Endothelial cell of umbilical vein (primary cell): ENCODE data around the gene DPH7. TPM values are rescaled to one million over a fixed set of nuclear protein-coding genes. Genes with fewer than 3 reads are reported as not detected.

Experiments
- BruUV-seq: library from RNA; stranded (reverse); fragments of 400-500 nt; replicated peaks from 2 replicates; lab custom pipeline; 2021; lab: Mats Ljungman, UMichigan
- CTCF ChIA-PET: fragments of 300-600, 350-600 bp; sonication (Branson Sonifier 250); formaldehyde crosslinking; loops from one replicate; lab custom pipeline; 2021; ENCODE audit warnings: antibody characterized with exemption, inconsistent platforms; lab: Charles Lee
- POLR2A ChIA-PET: fragments of 300-600, 350-600 bp; sonication (Branson Sonifier 250); formaldehyde crosslinking; loops from one replicate; lab custom pipeline; 2021; ENCODE audit warnings: antibody characterized with exemption, inconsistent platforms; lab: Charles Lee
- DNase-seq: peaks from one replicate; pipeline ENCODE4 v3.0.0-alpha.2; 2011; ENCODE audit warnings: low read depth, low spot score
- FAIRE-seq: peaks from 2 replicates; lab custom pipeline; 2011; peaks lifted over from hg19 to GRCh38; lab: Jason Lieb, UNC
- H2AFZ ChIP-seq: 2 replicates; pipeline ENCODE4 v1.6.0; 2012; ENCODE audit warnings: low read depth, low read length, control low read depth, inconsistent platforms
- H3K27ac ChIP-seq: 2 replicates; pipeline ENCODE4 v1.5.1; 2011; ENCODE audit warnings: low read depth, mild to moderate bottlenecking, control low read depth, low read length, moderate library complexity; ENCODE audit not compliant: insufficient read depth
- H3K27me3 ChIP-seq, 2 experiments: 2 replicates each; pipeline versions ENCODE4 v1.6.0 to v1.6.1; 2011; ENCODE audit warnings: low read length in 2 of 2, mixed read lengths in 1 of 2; ENCODE audit not compliant: control insufficient read depth in 2 of 2, insufficient read depth in 2 of 2
- H3K36me3 ChIP-seq, 2 experiments: 2 replicates in 1 of 2; 3 replicates in 1 of 2; pipeline ENCODE4 v1.5.1; 2011; ENCODE audit warnings: low read length in 2 of 2, mild to moderate bottlenecking in 1 of 2, moderate library complexity in 1 of 2; ENCODE audit not compliant: control insufficient read depth in 2 of 2, insufficient read depth in 2 of 2; ENCODE audit errors: extremely low read depth in 1 of 2
- H3K4me1 ChIP-seq: 3 replicates; pipeline ENCODE4 v1.5.1; 2011; ENCODE audit warnings: mild to moderate bottlenecking, low read length; ENCODE audit not compliant: control insufficient read depth, insufficient read depth; ENCODE audit errors: extremely low read depth
- H3K4me2 ChIP-seq: 2 replicates; pipeline ENCODE4 v1.6.1; 2011; ENCODE audit warnings: low read length, control low read depth, mixed read lengths; ENCODE audit not compliant: insufficient read depth
- H3K4me3 ChIP-seq, 3 experiments: fragments of 200-600 bp in 1 of 3; sonication (generic), shearing (Covaris generic) in 1 of 3; replicated peaks in 1 of 3; 2 replicates each; pipeline ENCODE4 v1.5.1; 2011 to 2016; ENCODE audit warnings: control low read depth in 3 of 3, low read length in 3 of 3, mild to moderate bottlenecking in 2 of 3, inconsistent platforms in 1 of 3, low read depth in 1 of 3, moderate library complexity in 1 of 3; ENCODE audit not compliant: insufficient read depth in 1 of 3
- H3K79me2 ChIP-seq: 2 replicates; pipeline ENCODE4 v1.6.0; 2012; ENCODE audit warnings: low read length, inconsistent platforms; ENCODE audit not compliant: control insufficient read depth, insufficient read depth
- H3K9ac ChIP-seq: replicated peaks from 2 replicates; pipeline ENCODE3; 2011; ENCODE audit warnings: low read length, control low read depth; ENCODE audit not compliant: insufficient read depth; ENCODE audit errors: extremely low read depth
- H3K9me1 ChIP-seq: replicated peaks from 3 replicates; pipeline ENCODE4 v1.6.0; 2011; ENCODE audit warnings: mild to moderate bottlenecking, low read length; ENCODE audit not compliant: control insufficient read depth, insufficient read depth; ENCODE audit errors: extremely low read depth
- H3K9me3 ChIP-seq: replicated peaks from 2 replicates; pipeline ENCODE4 v1.5.1; 2012; ENCODE audit warnings: low read length, inconsistent platforms; ENCODE audit not compliant: control insufficient read depth, insufficient read depth
- H4K20me1 ChIP-seq: replicated peaks from 2 replicates; pipeline ENCODE3; 2011; ENCODE audit warnings: mild to moderate bottlenecking, low read length; ENCODE audit not compliant: control insufficient read depth, insufficient read depth; ENCODE audit errors: extremely low read depth
- EZH2 ChIP-seq: IDR thresholded peaks from 2 replicates; pipeline ENCODE4 v1.6.1; 2012; ENCODE audit warnings: borderline replicate concordance, low read depth, mild to moderate bottlenecking, moderate library complexity, low read length, inconsistent platforms; ENCODE audit not compliant: severe bottlenecking
- FOS ChIP-seq: IDR thresholded peaks from 2 replicates; pipeline ENCODE4 v1.6.1; 2011; ENCODE audit warnings: mild to moderate bottlenecking, low read length, moderate library complexity, borderline replicate concordance; ENCODE audit not compliant: insufficient read depth
- GATA2 ChIP-seq: IDR thresholded peaks from 2 replicates; pipeline ENCODE4 v1.7.0; 2011; ENCODE audit warnings: low read depth, mild to moderate bottlenecking, moderate library complexity, mixed read lengths, low read length; ENCODE audit not compliant: insufficient read length, insufficient read depth
- JUN ChIP-seq: IDR thresholded peaks from 2 replicates; pipeline ENCODE4 v1.6.1; 2011; ENCODE audit warnings: borderline replicate concordance, low read depth; ENCODE audit not compliant: insufficient read length, insufficient read depth
- MYC ChIP-seq: IDR thresholded peaks from one replicate; pipeline ENCODE4 v1.6.1; 2011; ENCODE audit warnings: mild to moderate bottlenecking, low read depth, low read length
- POLR2A ChIP-seq: IDR thresholded peaks from 2 replicates; pipeline ENCODE4 v1.6.1; 2012; ENCODE audit warnings: low read depth, mild to moderate bottlenecking, control low read depth, low read length
- dilution Hi-C: fragments of 300-500 bp; cut with MboI; formaldehyde crosslinking; loops from one replicate; pipeline ENCODE4 v1.15.0; 2019; ENCODE audit warnings: low sequenced_read_pairs; ENCODE audit not compliant: extremely low pct_ligation_motif_present
- intact Hi-C: fragments of 100-400 bp; cut with micrococcal nuclease; formaldehyde crosslinking; loops from one replicate; pipeline ENCODE4 v1.10.0; 2022
- polyA plus RNA-seq, 4 experiments: library from polyadenylated mRNA; depleted of rRNA in 3 of 4; stranded (reverse) in 3 of 4; unstranded in 1 of 4; fragments of >200 nt; gene quantifications; 2 replicates each; pipeline versions ENCODE4 v1.2.1 to v1.2.3, GENCODE V29; 2011 to 2012; ENCODE audit warnings: missing spikeins in 1 of 4
- total RNA-seq: library from RNA; stranded (reverse); gene quantifications from 2 replicates; pipeline ENCODE4 v1.2.3, GENCODE V29; 2021
- TF ChIP-seq, protein P1 (sequence below): IDR thresholded peaks from 2 replicates; pipeline ENCODE4 v1.6.1; 2011; ENCODE audit not compliant: insufficient read depth, insufficient read length
- TF ChIP-seq, protein P2 (sequence below), 2 donors: IDR thresholded peaks; 1 replicate in 1 of 2; 2 replicates in 1 of 2; pipeline ENCODE4 v1.5.1; 2011; ENCODE audit warnings: low read length in 2 of 2, mild to moderate bottlenecking in 2 of 2, moderate library complexity in 2 of 2, control low read depth in 1 of 2, inconsistent platforms in 1 of 2, low read depth in 1 of 2; ENCODE audit not compliant: insufficient read depth in 1 of 2; ENCODE audit errors: extremely low read depth in 1 of 2

The DPH7 gene
- total and polyA plus RNA-seq, 2 donors (not counting 3 experiments of a cell fraction or from before 2014, with no cell fraction given), result 41.8 to 43.2 TPM

DNA sequence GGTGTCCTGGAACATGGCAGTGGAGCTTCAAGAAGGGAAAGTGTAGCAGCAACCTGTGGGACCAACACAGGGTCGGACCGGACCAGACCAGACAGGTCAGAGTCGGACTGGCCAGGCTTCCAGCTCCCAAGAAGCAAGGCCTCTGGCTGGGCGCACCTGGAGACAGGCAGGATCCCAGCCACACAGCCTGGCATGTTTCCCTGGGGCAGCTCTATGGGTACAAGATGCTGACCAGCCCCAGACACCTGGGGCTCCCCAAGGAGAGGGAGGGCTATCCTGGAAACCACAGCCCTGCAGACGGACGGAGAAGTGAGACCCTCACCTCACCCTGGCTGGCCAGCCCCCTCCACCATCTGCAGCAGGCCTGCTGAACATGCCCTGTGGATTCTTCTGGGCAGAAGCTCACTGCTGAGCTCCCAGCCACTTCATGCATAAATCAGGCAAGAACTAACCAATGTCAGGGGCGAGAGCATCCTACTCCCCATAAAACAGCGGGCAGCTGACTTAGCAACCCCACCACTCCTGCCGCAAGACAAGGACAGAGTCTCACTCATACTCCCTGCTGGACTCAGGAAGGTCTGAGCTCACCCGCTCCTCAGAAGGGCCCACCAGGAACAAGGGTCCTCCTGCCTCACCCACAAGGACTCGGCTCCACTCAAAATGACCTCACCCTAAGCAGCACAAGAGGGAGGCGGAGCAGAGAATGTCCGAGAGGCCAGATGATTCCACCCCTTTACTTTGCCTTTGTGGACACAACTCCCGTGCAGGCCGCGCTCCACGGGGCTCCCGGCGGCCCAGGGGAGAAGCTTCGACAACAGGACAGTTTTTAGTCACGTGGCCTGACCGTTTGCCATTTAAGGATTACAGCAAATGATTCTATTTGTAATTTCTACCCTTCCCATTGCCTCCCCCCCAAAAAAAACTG is 2.9 kb upstream of the DPH7 start:
- POLR2A ChIA-PET, result no interaction called here
- dilution Hi-C loops, result no loop called here
- H3K36me3 ChIP-seq, result peaks cover 0 to 29% of the 10 kb centered on the region in 2 experiments

DNA sequence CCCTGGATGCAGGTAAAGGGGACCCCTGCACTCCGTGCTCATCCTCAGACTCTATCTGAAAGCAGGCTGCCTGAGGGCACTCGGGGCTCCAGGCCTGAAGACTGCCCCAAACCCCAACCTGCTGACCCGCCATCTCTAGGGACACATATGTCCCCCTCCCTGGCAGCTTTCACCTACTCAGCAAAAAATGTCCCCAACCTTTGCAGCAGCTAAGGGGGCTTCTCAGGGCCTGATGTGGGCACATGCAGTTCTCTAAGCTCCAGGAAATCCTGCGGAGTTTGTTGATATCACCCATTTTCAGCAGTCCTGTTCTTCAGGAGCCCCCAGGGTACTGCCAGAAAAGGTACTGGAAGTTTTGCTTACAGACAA is 2.2 kb upstream of the DPH7 start:
- no peak overlapping the region for H2AFZ ChIP-seq

More for the DNA sequence above, 2.9 kb upstream of the DPH7 start:
- Histone ChIP-seq H4K20me1 (no peaks in the 10 kb centered on the region), H3K4me3 (no peak overlapping the region), H3K9me1 (no peaks in the 10 kb centered on the region), H2AFZ (no peak overlapping the region), H3K4me1 (peaks cover 12% of the 10 kb centered on the region), H3K9me3 (no peaks in the 10 kb centered on the region), H3K79me2 (peaks cover 18% of the 10 kb centered on the region), H3K9ac (no peak overlapping the region), H3K4me2 (no peak overlapping the region), H3K27ac (no peak overlapping the region), H3K27me3 (no peaks in the 10 kb centered on the region)
- CTCF ChIA-PET, result interaction anchor here (1.0 to 1.4 kb wide), 3 partner anchors 22 to 113 kb away, joined by 3 to 5 read pairs (median 4); no protein-coding TSS in a partner anchor
- BruUV-seq, result no TSS peak
- DNase-seq (no peak), FAIRE-seq (no peak)
- TF ChIP-seq EZH2, result no peak
- no peak for TF ChIP-seq MYC
- TF ChIP-seq FOS, result no peak
- TF ChIP-seq, protein P1, sequence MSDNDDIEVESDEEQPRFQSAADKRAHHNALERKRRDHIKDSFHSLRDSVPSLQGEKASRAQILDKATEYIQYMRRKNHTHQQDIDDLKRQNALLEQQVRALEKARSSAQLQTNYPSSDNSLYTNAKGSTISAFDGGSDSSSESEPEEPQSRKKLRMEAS, result no peak
- TF ChIP-seq POLR2A, result no peak
- intact Hi-C loops, result no loop called here

More for the DNA sequence above, 2.2 kb upstream of the DPH7 start:
- TF ChIP-seq EZH2, result no peak
- no peak for TF ChIP-seq POLR2A
- TF ChIP-seq FOS, result no peak
- TF ChIP-seq, protein P2, sequence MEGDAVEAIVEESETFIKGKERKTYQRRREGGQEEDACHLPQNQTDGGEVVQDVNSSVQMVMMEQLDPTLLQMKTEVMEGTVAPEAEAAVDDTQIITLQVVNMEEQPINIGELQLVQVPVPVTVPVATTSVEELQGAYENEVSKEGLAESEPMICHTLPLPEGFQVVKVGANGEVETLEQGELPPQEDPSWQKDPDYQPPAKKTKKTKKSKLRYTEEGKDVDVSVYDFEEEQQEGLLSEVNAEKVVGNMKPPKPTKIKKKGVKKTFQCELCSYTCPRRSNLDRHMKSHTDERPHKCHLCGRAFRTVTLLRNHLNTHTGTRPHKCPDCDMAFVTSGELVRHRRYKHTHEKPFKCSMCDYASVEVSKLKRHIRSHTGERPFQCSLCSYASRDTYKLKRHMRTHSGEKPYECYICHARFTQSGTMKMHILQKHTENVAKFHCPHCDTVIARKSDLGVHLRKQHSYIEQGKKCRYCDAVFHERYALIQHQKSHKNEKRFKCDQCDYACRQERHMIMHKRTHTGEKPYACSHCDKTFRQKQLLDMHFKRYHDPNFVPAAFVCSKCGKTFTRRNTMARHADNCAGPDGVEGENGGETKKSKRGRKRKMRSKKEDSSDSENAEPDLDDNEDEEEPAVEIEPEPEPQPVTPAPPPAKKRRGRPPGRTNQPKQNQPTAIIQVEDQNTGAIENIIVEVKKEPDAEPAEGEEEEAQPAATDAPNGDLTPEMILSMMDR (IDR thresholded peaks at IDR 0.05; ENCODE audit: extremely low read depth in 1 of 2, insufficient read depth in 1 of 2, low read depth in 1 of 2, low read length in 2 of 2), result no peak
- no peak for TF ChIP-seq GATA2
- TF ChIP-seq JUN, result no peak
- TF ChIP-seq, protein P1, result no peak
- no peak overlapping the region for H3K4me2 ChIP-seq
- no peak for FAIRE-seq
- dilution Hi-C loops (no loop called here), intact Hi-C loops (no loop called here)
- no peak overlapping the region for H3K4me3 ChIP-seq
- H3K9me1 ChIP-seq, result no peaks in the 10 kb centered on the region
- no peak overlapping the region for H3K9ac ChIP-seq
- H3K9me3 ChIP-seq, result no peaks in the 10 kb centered on the region
- ChIA-PET CTCF (no interaction called here), POLR2A (no interaction called here)
- peaks cover under 1 to 27% of the 10 kb centered on the region in 2 experiments for H3K36me3 ChIP-seq
- BruUV-seq, result no TSS peak
- H3K4me1 ChIP-seq, result peaks cover 14% of the 10 kb centered on the region
- no peaks in the 10 kb centered on the region for H3K27me3 ChIP-seq
- H3K79me2 ChIP-seq, result peaks cover 25% of the 10 kb centered on the region
- no peak for DNase-seq
- no peaks in the 10 kb centered on the region for H4K20me1 ChIP-seq
- H3K27ac ChIP-seq, result no peak overlapping the region
